PC-9 (cell line): ENCODE data around the gene GNG13.

Experiments used
- EZH2 ChIP-seq: fragments of 200-600 bp; sonication (generic); IDR thresholded peaks from 2 replicates; pipeline ENCODE4 v1.8.0; 2017; ENCODE audit warnings: antibody characterized with exemption, low read depth
- TF ChIP-seq, protein P1 (sequence below): fragments of 200-600 bp; sonication (generic); conservative IDR thresholded peaks from 2 replicates; pipeline ENCODE4 v1.6.1; 2017; ENCODE audit warnings: mixed run types, antibody characterized with exemption, mild to moderate bottlenecking, moderate library complexity

GRCh38 chr16:814974-815373 lies 14.4 kb upstream of the GNG13 start:
- TF ChIP-seq, protein P1, sequence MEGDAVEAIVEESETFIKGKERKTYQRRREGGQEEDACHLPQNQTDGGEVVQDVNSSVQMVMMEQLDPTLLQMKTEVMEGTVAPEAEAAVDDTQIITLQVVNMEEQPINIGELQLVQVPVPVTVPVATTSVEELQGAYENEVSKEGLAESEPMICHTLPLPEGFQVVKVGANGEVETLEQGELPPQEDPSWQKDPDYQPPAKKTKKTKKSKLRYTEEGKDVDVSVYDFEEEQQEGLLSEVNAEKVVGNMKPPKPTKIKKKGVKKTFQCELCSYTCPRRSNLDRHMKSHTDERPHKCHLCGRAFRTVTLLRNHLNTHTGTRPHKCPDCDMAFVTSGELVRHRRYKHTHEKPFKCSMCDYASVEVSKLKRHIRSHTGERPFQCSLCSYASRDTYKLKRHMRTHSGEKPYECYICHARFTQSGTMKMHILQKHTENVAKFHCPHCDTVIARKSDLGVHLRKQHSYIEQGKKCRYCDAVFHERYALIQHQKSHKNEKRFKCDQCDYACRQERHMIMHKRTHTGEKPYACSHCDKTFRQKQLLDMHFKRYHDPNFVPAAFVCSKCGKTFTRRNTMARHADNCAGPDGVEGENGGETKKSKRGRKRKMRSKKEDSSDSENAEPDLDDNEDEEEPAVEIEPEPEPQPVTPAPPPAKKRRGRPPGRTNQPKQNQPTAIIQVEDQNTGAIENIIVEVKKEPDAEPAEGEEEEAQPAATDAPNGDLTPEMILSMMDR, result no peak
- no peak for TF ChIP-seq EZH2
